Heart right ventricle (tissue), 16 donors: ENCODE measurements around the gene TMEM92. TPM values are rescaled to one million over a fixed set of nuclear protein-coding genes. Genes with fewer than 3 reads are reported as not detected.

ENCODE experiments used
- ATAC-seq, 8 donors: fragments of 200-7000 bp; cut with Tn5 transposase; one replicate each; pipeline ENCODE4 v1.9.1; 2020; ENCODE audit warnings: mild to moderate bottlenecking in 8 of 8, moderate library complexity in 8 of 8, moderate number of reproducible peaks in 1 of 8
- DNase-seq, 2 donors: peaks; one replicate each; pipeline ENCODE4 v3.0.0-alpha.2; 2020
- H3K27ac ChIP-seq, 10 donors: fragments of 200-600 bp; sonication (generic) in 2 of 10; one replicate each; pipeline versions ENCODE4 v1.5.0 to v1.8.0; 2020 to 2022; ENCODE audit warnings: mild to moderate bottlenecking in 3 of 10
- H3K27me3 ChIP-seq, 7 donors: fragments of 200-600 bp; one replicate each; pipeline ENCODE4 v1.8.0; 2021 to 2022; ENCODE audit warnings: mild to moderate bottlenecking in 2 of 7
- H3K36me3 ChIP-seq, 9 donors: fragments of 200-600 bp; sonication (generic) in 1 of 9; one replicate each; pipeline versions ENCODE4 v1.5.0 to v1.8.0; 2020 to 2022; ENCODE audit warnings: mild to moderate bottlenecking in 2 of 9
- H3K4me1 ChIP-seq, 9 donors: fragments of 200-600 bp; sonication (generic) in 1 of 9; one replicate each; pipeline versions ENCODE4 v1.5.0 to v1.8.0; 2020 to 2022; ENCODE audit warnings: mild to moderate bottlenecking in 4 of 9
- H3K4me3 ChIP-seq, 10 donors: fragments of 200-600 bp; sonication (generic) in 2 of 10; one replicate each; pipeline versions ENCODE4 v1.5.0 to v1.8.0; 2020 to 2022; ENCODE audit warnings: mild to moderate bottlenecking in 7 of 10, moderate library complexity in 2 of 10
- H3K9me3 ChIP-seq, 11 donors: fragments of 200-600 bp in 10 of 11; sonication (generic) in 2 of 11; one replicate each; pipeline versions ENCODE4 v1.5.0 to v1.8.0; 2013 to 2022; ENCODE audit warnings: mild to moderate bottlenecking in 2 of 11, control low read depth in 1 of 11, moderate library complexity in 1 of 11
- CTCF ChIP-seq, 9 donors: fragments of 200-600 bp; sonication (generic) in 2 of 9; IDR thresholded peaks; one replicate each; pipeline versions ENCODE4 v1.5.0 to v1.8.0; 2021 to 2022; ENCODE audit warnings: antibody characterized with exemption in 9 of 9, mild to moderate bottlenecking in 5 of 9, moderate library complexity in 1 of 9
- WGBS, 2 donors: extraction: QIAGEN DNeasy Blood & Tissue Kit; methylation state at CpG; one replicate each; pipeline ENCODE4 v1.1.7; 2013; ENCODE audit warnings: inconsistent platforms in 1 of 2; 5-methylcytosine and 5-hydroxymethylcytosine counted together
- intact Hi-C, 10 donors: fragments of 100-400 bp; cut with DNase I; formaldehyde crosslinking; loops; one replicate each; pipeline versions ENCODE4 v1.11.1 to v1.14.2; 2022
- polyA plus RNA-seq, 2 donors: library from polyadenylated mRNA; stranded (reverse); fragments of 200-250 nt; gene quantifications; one replicate each; pipeline ENCODE4 v1.2.3, GENCODE V29; 2013
- total RNA-seq, 10 donors: library from RNA; stranded (reverse); fragmentation: NEBNext Ultra II Directional in 3 of 10; extraction: Animal tissue kit (Norgen Biotek cat#: 25700) in 3 of 10; gene quantifications; one replicate each; pipeline versions ENCODE4 v1.2.1 to v1.2.4, GENCODE V29; 2021 to 2023
- donor health status: Arrhythmogenic right ventricular cardiomyopathy.
- donor health status: ischemic (EF 13 %, LVEDD 7.1; RV severe dilation, severe dysfunction).
- donor health status: healthy with polysubstance abuse.
- donor health status: DM: no; HTN: yes; CAD: no.
- donor health status: DM: no; HTN: no; CAD: no.
- donor health status: ischemic (EF 25% LVEDD 6.9; RV normal size, moderate dysfunction).
- donor health status: ischemic (EF 25% LVEDD 5.7; RV mildly dilated, moderate dysfunction).
- donor health status: healthy.
- donor health status: DM: yes; HTN: yes; CAD: no.
- donor health status: Ischemic cardiomyopathy.
- donor health status: ischemic (EF 35%, LVEDD 5.7; RV mildly dilated, moderate dysfunction).
- donor health status: nonischemic (EF 11% LVEDD 7.7; RV severe dilation, severe dysfunction).
- donor health status: DM: yes; HTN: yes; CAD: no.
- donor health status: PGD.
- donor health status: ischemic (EF 29% LVEDD 5.4; RV normal size, mild dysfunction).
- donor health status: nonischemic (EF 23%, LVEDD 6.1; RV moderate dilation, normal function).

Gene TMEM92
- total and polyA plus RNA-seq, 12 donors = 0.04 TPM; not detected in 11

GRCh38 chr17:50256826-50257618 is 17.2 kb upstream of the TMEM92 start:
- intact Hi-C loops = no loop called here
- Histone ChIP-seq H3K9me3 (no peaks in the 10 kb centered on the region), H3K36me3 (no peaks in the 10 kb centered on the region), H3K27me3 (peaks cover 0 to 32% (median 19%) of the 10 kb centered on the region in 7 donors), H3K4me3 (no peak overlapping the region), H3K4me1 (peaks cover 0 to 20% (median 4%) of the 10 kb centered on the region in 9 donors), H3K27ac (peak overlapping the region in 1 of 10 donors; percentile 31)
- 91 to 93% methylated on average over 10 of the region's 10 CpGs for WGBS, 2 donors
- no peak for ATAC-seq
- DNase-seq = no peak
- no peak for TF ChIP-seq CTCF (IDR thresholded peaks at IDR 0.05)

GRCh38 chr17:50257676-50258224 is 16.5 kb upstream of the TMEM92 start:
- ATAC-seq = peak; percentile 23 to 69 (median 50)
- 56 to 58% methylated on average over 15 of the region's 15 CpGs for WGBS, 2 donors
- peaks cover 0 to 20% (median 4%) of the 10 kb centered on the region in 9 donors for H3K4me1 ChIP-seq
- no peaks in the 10 kb centered on the region for H3K9me3 ChIP-seq
- H3K4me3 ChIP-seq = no peak overlapping the region
- intact Hi-C loops = no loop called here
- peak overlapping the region in 3 of 10 donors; percentile 9 to 44 (median 31) for H3K27ac ChIP-seq
- DNase-seq = no peak
- peaks cover 0 to 32% (median 19%) of the 10 kb centered on the region in 7 donors for H3K27me3 ChIP-seq
- no peaks in the 10 kb centered on the region for H3K36me3 ChIP-seq
- no peak for TF ChIP-seq CTCF (IDR thresholded peaks at IDR 0.05)

GRCh38 chr17:50258647-50259476 is 15.4 kb upstream of the TMEM92 start:
- H3K4me3 ChIP-seq = no peak overlapping the region
- 55 to 57% methylated on average over 13 of the region's 13 CpGs for WGBS, 2 donors
- no peak for TF ChIP-seq CTCF (IDR thresholded peaks at IDR 0.05)
- H3K36me3 ChIP-seq = no peaks in the 10 kb centered on the region
- intact Hi-C loops = no loop called here
- peaks cover 0 to 32% (median 19%) of the 10 kb centered on the region in 7 donors for H3K27me3 ChIP-seq
- DNase-seq (no peak), ATAC-seq (peak in 6 of 8 donors; percentile 32 to 69 (median 49))
- H3K4me1 ChIP-seq = peaks cover 0 to 22% (median 4%) of the 10 kb centered on the region in 9 donors
- H3K9me3 ChIP-seq = no peaks in the 10 kb centered on the region
- H3K27ac ChIP-seq = peak overlapping the region in 3 of 10 donors; percentile 15 to 70 (median 34)
